Limb (tissue), 2 donors: Measurements from ENCODE around the gene ELMOD1.

Source experiments
- DNase-seq, 2 donors: peaks; one replicate each; pipeline ENCODE4 v3.0.0-alpha.2; 2016; ENCODE audit errors: extremely low spot score in 2 of 2

ELMOD1 gene

GRCh38 chr11:107631931-107632330 lies 41.0 kb downstream of the ELMOD1 start:
- no peak for DNase-seq

- DNase-seq = no peak
Measured at GRCh38 chr11:107646783-107647182, 55.8 kb downstream of the ELMOD1 start.

GRCh38 chr11:107648242-107648641 lies 57.3 kb downstream of the ELMOD1 start:
- DNase-seq = no peak

- no peak for DNase-seq
Measured at GRCh38 chr11:107651672-107652071, 60.7 kb downstream of the ELMOD1 start.

- no peak for DNase-seq
Measured at GRCh38 chr11:107653076-107653475, 62.1 kb downstream of the ELMOD1 start.

GRCh38 chr11:107655602-107656001 lies 64.7 kb downstream of the ELMOD1 start:
- DNase-seq = no peak

- no peak for DNase-seq
Measured at GRCh38 chr11:107659310-107659709, 68.4 kb downstream of the ELMOD1 start.

- no peak for DNase-seq
Measured at GRCh38 chr11:107660066-107660465, 69.1 kb downstream of the ELMOD1 start.

- no peak for DNase-seq
Measured at GRCh38 chr11:107661656-107662055, 70.7 kb downstream of the ELMOD1 start.

- DNase-seq = peak; percentile 31 to 48
Measured at GRCh38 chr11:107665018-107665417, 74.1 kb downstream of the ELMOD1 start.

- DNase-seq = no peak
Measured at GRCh38 chr11:107666911-107667613, 76.1 kb downstream of the ELMOD1 start.

- DNase-seq = no peak
Measured at GRCh38 chr11:107669191-107669740, 78.3 kb downstream of the ELMOD1 start.

- DNase-seq = no peak
Measured at GRCh38 chr11:107669893-107670601, 79.1 kb downstream of the ELMOD1 start.

- DNase-seq = no peak
Measured at GRCh38 chr11:107675902-107676301, 85.0 kb downstream of the ELMOD1 start.

- no peak for DNase-seq
Measured at GRCh38 chr11:107676336-107677057, 85.5 kb downstream of the ELMOD1 start.

- DNase-seq = no peak
Measured at GRCh38 chr11:107677924-107678631, 87.1 kb downstream of the ELMOD1 start.

GRCh38 chr11:107678632-107678971 lies 87.7 kb downstream of the ELMOD1 start:
- DNase-seq = no peak

GRCh38 chr11:107679255-107680024 lies 88.5 kb downstream of the ELMOD1 start:
- no peak for DNase-seq

GRCh38 chr11:107682171-107682570 lies 91.2 kb downstream of the ELMOD1 start:
- no peak for DNase-seq

- DNase-seq = no peak
Measured at GRCh38 chr11:107682572-107682971, 91.6 kb downstream of the ELMOD1 start.

GRCh38 chr11:107683061-107683460 lies 92.1 kb downstream of the ELMOD1 start:
- no peak for DNase-seq
